ENCODE data around the gene TMEM205. TPM values are rescaled to one million over a fixed set of nuclear protein-coding genes. Genes with fewer than 3 reads are reported as not detected.

Gene TMEM205
- total RNA-seq, 1 donor = 59.4 TPM

GRCh38 chr19:11377756-11378155 is 31.7 kb upstream of the TMEM205 start:
- TF ChIP-seq CTCF (IDR thresholded peaks at IDR 0.05; ENCODE audit: extremely low read depth, low read depth, low read length) = no peak
- Histone ChIP-seq H3K4me2 (ENCODE audit: insufficient read depth, low read length) (peak overlapping the region; percentile 41), H3K27ac (ENCODE audit: low read depth, low read length) (peak overlapping the region; percentile 54), H3K4me1 (ENCODE audit: insufficient read depth, low read length) (peaks cover 52% of the 10 kb centered on the region), H2AFZ (ENCODE audit: low read length) (no peak overlapping the region), H4K20me1 (ENCODE audit: insufficient read depth, low read length) (peaks cover 10% of the 10 kb centered on the region), H3K79me2 (ENCODE audit: insufficient read depth, low read length) (peaks cover 10% of the 10 kb centered on the region), H3K27me3 (ENCODE audit: insufficient read depth, low read length) (peaks cover 5% of the 10 kb centered on the region), H3K36me3 (ENCODE audit: insufficient read depth, low read length) (peaks cover 3% of the 10 kb centered on the region), H3K4me3 (ENCODE audit: insufficient read depth, low read length) (no peak overlapping the region), H3K9me3 (ENCODE audit: low read depth, low read length) (no peaks in the 10 kb centered on the region)
- DNase-seq (ENCODE audit: insufficient read length, low spot score, missing footprints) = peak; percentile 73

- peak; percentile 94 for DNase-seq (ENCODE audit: insufficient read length, low spot score, missing footprints)
- H3K27me3 ChIP-seq (ENCODE audit: insufficient read depth, low read length) = peaks cover 2% of the 10 kb centered on the region
- peaks cover 10% of the 10 kb centered on the region for H4K20me1 ChIP-seq (ENCODE audit: insufficient read depth, low read length)
- H3K27ac ChIP-seq (ENCODE audit: low read depth, low read length) = peak overlapping the region; percentile 54
- peaks cover 10% of the 10 kb centered on the region for H3K79me2 ChIP-seq (ENCODE audit: insufficient read depth, low read length)
- H3K4me3 ChIP-seq (ENCODE audit: insufficient read depth, low read length) = no peak overlapping the region
- peaks cover 3% of the 10 kb centered on the region for H3K36me3 ChIP-seq (ENCODE audit: insufficient read depth, low read length)
- peak overlapping the region; percentile 41 for H3K4me2 ChIP-seq (ENCODE audit: insufficient read depth, low read length)
- H3K9me3 ChIP-seq (ENCODE audit: low read depth, low read length) = no peaks in the 10 kb centered on the region
- TF ChIP-seq CTCF (IDR thresholded peaks at IDR 0.05; ENCODE audit: extremely low read depth, low read depth, low read length) = no peak
- H3K4me1 ChIP-seq (ENCODE audit: insufficient read depth, low read length) = peaks cover 52% of the 10 kb centered on the region
- no peak overlapping the region for H2AFZ ChIP-seq (ENCODE audit: low read length)
Observed at GRCh38 chr19:11377237-11377636, 31.2 kb upstream of the TMEM205 start.

GRCh38 chr19:11375143-11375948 is 29.3 kb upstream of the TMEM205 start:
- Histone ChIP-seq H3K36me3 (ENCODE audit: insufficient read depth, low read length) (peaks cover 3% of the 10 kb centered on the region), H3K9me3 (ENCODE audit: low read depth, low read length) (no peaks in the 10 kb centered on the region), H3K27me3 (ENCODE audit: insufficient read depth, low read length) (no peaks in the 10 kb centered on the region), H3K4me2 (ENCODE audit: insufficient read depth, low read length) (peak overlapping the region; percentile 96), H3K4me1 (ENCODE audit: insufficient read depth, low read length) (peaks cover 45% of the 10 kb centered on the region), H3K4me3 (ENCODE audit: insufficient read depth, low read length) (peak overlapping the region; percentile 92), H2AFZ (ENCODE audit: low read length) (peak overlapping the region; percentile 88), H3K79me2 (ENCODE audit: insufficient read depth, low read length) (peaks cover 9% of the 10 kb centered on the region), H3K27ac (ENCODE audit: low read depth, low read length) (peak overlapping the region; percentile 84), H4K20me1 (ENCODE audit: insufficient read depth, low read length) (peaks cover 10% of the 10 kb centered on the region)
- peak; percentile 45 for DNase-seq (ENCODE audit: insufficient read length, low spot score, missing footprints)
- no peak for TF ChIP-seq CTCF (IDR thresholded peaks at IDR 0.05; ENCODE audit: extremely low read depth, low read depth, low read length)

GRCh38 chr19:11374433-11375142 is 28.5 kb upstream of the TMEM205 start, which contains the start of gene SWSAP1:
Gene SWSAP1, plus strand, starts transcription at chr19:11374666. Its CDS starts 15 bp downstream, at chr19:11374681.
- Histone ChIP-seq H3K4me2 (ENCODE audit: insufficient read depth, low read length) (peak within 1 kb of the TSS; percentile 96), H2AFZ (ENCODE audit: low read length) (peak within 1 kb of the TSS; percentile 99)

More at GRCh38 chr19:11374433-11375142, 28.5 kb upstream of the TMEM205 start, which contains the start of gene SWSAP1:
- DNase-seq (ENCODE audit: insufficient read length, low spot score, missing footprints) = peak; percentile 100
- Histone ChIP-seq H3K36me3 (ENCODE audit: insufficient read depth, low read length) (peaks cover 3% of the 10 kb centered on the region), H3K27me3 (ENCODE audit: insufficient read depth, low read length) (no peaks in the 10 kb centered on the region), H3K4me1 (ENCODE audit: insufficient read depth, low read length) (peaks cover 43% of the 10 kb centered on the region), H3K4me3 (ENCODE audit: insufficient read depth, low read length) (peak within 1 kb of the TSS; percentile 92), H3K27ac (ENCODE audit: low read depth, low read length) (peak within 1 kb of the TSS; percentile 84), H4K20me1 (ENCODE audit: insufficient read depth, low read length) (peaks cover 10% of the 10 kb centered on the region), H3K79me2 (ENCODE audit: insufficient read depth, low read length) (peaks cover 4% of the 10 kb centered on the region), H3K9me3 (ENCODE audit: low read depth, low read length) (no peaks in the 10 kb centered on the region)
- TF ChIP-seq CTCF (IDR thresholded peaks at IDR 0.05; ENCODE audit: extremely low read depth, low read depth, low read length) = no peak

Measured in osteoblast (primary cell).